PC-9 (cell line): ENCODE measurements around the gene PCSK5.

Experiments used
- CTCF ChIP-seq: fragments of 200-600 bp; sonication (generic); conservative IDR thresholded peaks from 2 replicates; pipeline ENCODE4 v1.6.1; 2017; ENCODE audit warnings: mixed run types, antibody characterized with exemption, mild to moderate bottlenecking, moderate library complexity
- EZH2 ChIP-seq: fragments of 200-600 bp; sonication (generic); IDR thresholded peaks from 2 replicates; pipeline ENCODE4 v1.8.0; 2017; ENCODE audit warnings: antibody characterized with exemption, low read depth

- TF ChIP-seq CTCF: no peak
- no peak for TF ChIP-seq EZH2
Observed at GRCh38 chr9:75907329-75907728, 16.9 kb downstream of the PCSK5 start.
